GM23338 (cell line): ENCODE data around the gene CHST11.

ENCODE experiments used
- CREB1 ChIP-seq: fragments of 250-450 bp; sonication (Bioruptor Pico); IDR thresholded peaks from 2 replicates; pipeline ENCODE4 v1.5.0; 2020; ENCODE audit warnings: low read depth, mild to moderate bottlenecking, moderate library complexity
- CTCF ChIP-seq, 2 experiments: fragments of 200-600 bp in 1 of 2; sonication (generic) in 1 of 2; conservative IDR thresholded peaks; 2 replicates each; pipeline versions ENCODE4 v1.5.1 to v1.6.1; 2016 to 2017; ENCODE audit warnings: antibody characterized with exemption in 2 of 2, low read depth in 2 of 2, mild to moderate bottlenecking in 2 of 2, moderate library complexity in 1 of 2
- ETS1 ChIP-seq: IDR thresholded peaks from 2 replicates; pipeline ENCODE4 v1.6.1; 2016; ENCODE audit warnings: antibody characterized with exemption
- EZH2 ChIP-seq: fragments of 200-600 bp; sonication (generic); IDR thresholded peaks from one replicate; pipeline ENCODE4 v1.8.0; 2017; ENCODE audit warnings: antibody characterized with exemption, mild to moderate bottlenecking, low read depth; ENCODE audit not compliant: unreplicated experiment
- EZH2phosphoT487 ChIP-seq: fragments of 200-600 bp; sonication (generic); IDR thresholded peaks from one replicate; pipeline ENCODE4 v1.8.1; 2018; ENCODE audit warnings: antibody characterized with exemption; ENCODE audit not compliant: unreplicated experiment
- NANOG ChIP-seq: IDR thresholded peaks from 2 replicates; pipeline ENCODE4 v1.6.1; 2016; ENCODE audit warnings: antibody characterized with exemption, borderline replicate concordance
- POLR2AphosphoS5 ChIP-seq: IDR thresholded peaks from 2 replicates; pipeline ENCODE4 v1.6.1; 2016; ENCODE audit warnings: antibody characterized with exemption, low read depth
- REST ChIP-seq: IDR thresholded peaks from one replicate; pipeline ENCODE4 v1.6.1; 2018; ENCODE audit warnings: antibody characterized with exemption; ENCODE audit not compliant: unreplicated experiment
- ZNF114 ChIP-seq: fragments of 250-450 bp; sonication (Bioruptor Pico); IDR thresholded peaks from 2 replicates; pipeline ENCODE4 v1.5.0; 2020; ENCODE audit warnings: mild to moderate bottlenecking, moderate library complexity
- ZNF331 ChIP-seq: fragments of 250-450 bp; sonication (Bioruptor Pico); IDR thresholded peaks from 2 replicates; pipeline ENCODE4 v1.5.0; 2020; ENCODE audit warnings: low read depth, mild to moderate bottlenecking, moderate library complexity
- ZNF462 ChIP-seq: fragments of 250-450 bp; sonication (Bioruptor Pico); IDR thresholded peaks from 2 replicates; pipeline ENCODE4 v1.5.0; 2020; ENCODE audit warnings: mild to moderate bottlenecking, moderate library complexity

- TF ChIP-seq CTCF (conservative IDR thresholded peaks at IDR 0.05; ENCODE audit: low read depth in 2 of 2) (no peak), EZH2 (no peak), REST (no peak), POLR2AphosphoS5 (no peak), EZH2phosphoT487 (no peak), CREB1 (CRISPR knock-in tag) (no peak), ZNF462 (CRISPR knock-in tag) (no peak), ZNF114 (CRISPR knock-in tag) (no peak), ETS1 (no peak), NANOG (no peak), ZNF331 (CRISPR knock-in tag) (no peak)
Measured at GRCh38 chr12:104513681-104514080, 56.9 kb downstream of the CHST11 start.
